EL (cell line): ENCODE data around the gene HPN.
"Not testable (repeated sequence)": the region's sequence is repeated elsewhere in the genome, so short reads cannot be mapped to it uniquely, and the experiment has no call there.

Experiments
- DNase-seq: peaks from one replicate; pipeline ENCODE4 v3.0.0-alpha.2; 2016

HPN gene

DNA sequence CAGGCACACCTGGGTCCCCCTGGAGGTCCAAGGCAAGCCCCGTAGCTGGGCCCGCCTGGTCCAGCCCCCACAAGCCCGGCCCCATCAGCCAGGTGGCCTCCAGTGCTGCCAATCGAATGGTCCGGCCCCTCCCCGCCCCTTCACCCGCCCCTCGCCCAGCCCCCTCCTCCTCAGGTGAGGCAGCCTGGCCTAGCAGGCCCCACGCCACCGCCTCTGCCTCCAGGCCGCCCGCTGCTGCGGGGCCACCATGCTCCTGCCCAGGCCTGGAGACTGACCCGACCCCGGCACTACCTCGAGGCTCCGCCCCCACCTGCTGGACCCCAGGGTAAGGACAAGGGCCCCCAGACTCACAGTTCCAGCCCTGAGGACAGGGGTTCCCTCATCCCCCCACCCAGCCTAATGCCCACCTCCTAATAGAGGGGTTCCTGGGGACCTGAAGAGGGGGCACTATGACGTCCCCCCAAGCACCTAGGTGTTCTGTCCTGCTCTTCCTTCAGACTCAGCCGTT is at the start of gene HPN:
Gene HPN, plus strand, starts transcription at position 174 of the 508 bp plus-strand sequence. CDS start 786 bp downstream, outside the sequence.
- DNase-seq: no peak

DNA sequence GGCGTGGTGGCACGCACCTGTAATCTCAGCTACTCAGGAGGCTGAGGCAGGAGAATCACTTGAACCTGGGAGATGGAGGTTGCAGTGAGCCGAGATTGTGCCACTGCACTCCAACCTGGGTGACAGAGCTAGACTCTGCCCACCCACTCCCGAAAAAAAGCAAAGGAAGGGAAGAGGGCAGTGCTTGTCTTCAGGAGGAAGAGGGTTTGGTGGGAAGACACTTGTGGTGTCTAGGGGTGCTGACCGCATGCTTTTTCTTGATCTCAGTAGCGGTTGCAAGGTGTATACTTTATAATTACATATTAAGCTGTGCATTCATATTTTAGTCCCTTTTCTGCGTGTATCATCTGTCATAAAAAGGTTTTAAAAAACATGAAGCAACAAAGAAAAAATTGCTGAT is 48.9 kb upstream of the HPN start:
- DNase-seq: not testable (repeated sequence)

DNA sequence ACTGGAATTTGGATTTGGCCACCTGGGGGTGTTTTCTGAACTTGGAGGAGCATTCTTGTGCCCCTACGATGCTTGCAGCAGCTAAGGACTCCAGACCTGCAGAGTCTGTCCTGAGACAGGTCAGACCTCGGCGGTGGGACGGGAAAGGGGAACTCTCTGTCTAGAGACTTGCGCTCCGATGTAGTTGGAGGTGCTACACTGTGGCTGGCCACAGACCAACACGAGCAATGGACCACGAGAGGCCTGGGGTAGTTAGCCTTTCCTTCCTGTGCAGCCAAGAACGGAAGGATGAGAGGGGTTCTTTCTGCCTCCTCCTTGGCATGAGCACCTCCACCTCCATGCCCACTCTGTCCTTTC is 47.3 kb upstream of the HPN start:
- no peak for DNase-seq

DNA sequence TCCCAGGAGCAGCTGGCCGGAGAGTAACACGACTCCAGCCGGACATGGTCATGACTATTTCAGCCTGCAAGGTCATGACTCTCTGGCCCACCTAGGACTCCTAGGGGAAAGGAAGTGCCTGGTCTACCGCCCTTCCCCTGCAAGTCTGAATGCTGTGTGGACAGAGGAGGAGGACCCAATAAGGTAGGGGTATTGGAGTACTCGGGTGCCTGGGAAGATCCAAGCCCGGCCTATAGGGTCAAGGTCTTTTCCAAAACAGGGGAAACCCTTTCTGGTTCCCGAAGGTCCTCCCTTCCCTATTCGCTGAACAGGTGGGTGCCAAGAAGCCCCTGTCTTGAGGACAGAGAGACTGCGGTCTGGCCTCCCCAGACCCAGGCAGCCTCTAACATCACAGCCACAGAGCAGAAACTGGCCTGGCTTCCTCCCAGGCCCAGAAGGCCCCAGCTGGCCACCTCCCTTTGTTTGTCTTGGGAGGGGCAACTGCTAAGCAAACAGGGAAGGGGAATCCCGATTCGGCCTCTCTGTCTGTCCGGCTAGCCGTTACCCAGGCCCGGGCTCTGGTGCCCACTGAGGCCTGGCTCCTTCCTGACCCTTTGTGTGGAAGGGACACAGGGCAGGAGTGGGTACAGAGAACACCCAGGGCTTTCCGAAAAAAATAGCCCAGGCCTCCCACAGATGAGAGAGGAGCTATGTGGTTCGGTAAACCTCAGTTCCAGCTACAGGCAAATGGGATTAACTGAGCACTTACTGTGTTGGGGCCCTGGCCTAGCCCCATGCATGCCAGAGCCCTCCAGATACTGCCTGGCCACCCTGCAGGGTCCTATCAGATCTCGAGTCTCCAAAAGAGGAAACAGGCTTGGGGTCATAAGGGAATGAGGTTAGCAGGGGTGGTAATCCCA is 46.6 kb upstream of the HPN start:
- DNase-seq: no peak

DNA sequence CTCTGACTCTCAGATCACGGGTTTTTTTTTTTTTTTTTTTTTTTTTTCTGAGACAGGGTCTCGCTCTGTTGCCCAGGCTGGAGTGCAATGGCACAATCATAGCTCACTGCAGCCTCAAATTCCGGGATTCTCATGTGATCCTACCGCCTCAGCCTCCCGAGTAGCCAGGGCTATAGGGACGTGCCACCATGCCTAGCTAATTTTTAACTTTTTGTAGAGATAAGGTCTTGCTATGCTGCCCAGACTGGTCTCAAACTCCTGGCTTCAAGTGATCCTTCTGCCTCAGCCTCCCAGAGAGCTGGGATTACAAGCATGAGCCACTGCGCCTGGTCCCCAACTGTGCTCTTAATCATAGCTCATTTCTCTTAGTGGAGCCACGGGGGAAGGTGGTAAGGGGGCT is 46.0 kb upstream of the HPN start:
- no peak for DNase-seq

DNA sequence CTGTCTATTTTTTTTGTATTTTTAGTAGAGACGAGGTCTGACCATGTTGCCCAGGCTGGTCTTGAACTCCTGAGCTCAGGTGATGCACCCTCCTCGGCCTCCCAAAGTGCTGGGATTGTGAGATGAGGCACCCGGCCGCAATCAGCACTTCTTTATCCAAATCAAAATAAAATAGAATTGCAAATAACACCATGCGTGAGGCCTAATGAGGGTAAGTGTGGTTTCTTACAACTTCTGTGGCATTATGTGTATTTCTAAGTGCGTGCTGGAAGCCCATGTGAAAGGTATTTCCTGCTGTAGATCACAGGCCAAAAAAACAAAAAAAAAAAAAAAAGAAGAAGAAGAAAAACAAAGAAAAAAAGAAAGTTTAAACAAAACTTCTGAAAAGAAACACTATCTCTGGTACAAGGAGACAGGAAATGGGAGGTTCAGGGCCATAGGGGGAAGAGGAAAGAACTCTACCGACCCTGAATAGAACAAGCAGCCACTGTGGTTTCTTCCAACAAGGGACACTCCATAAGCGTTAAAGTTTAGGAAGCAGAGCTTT is 44.4 kb upstream of the HPN start:
- no peak for DNase-seq

DNA sequence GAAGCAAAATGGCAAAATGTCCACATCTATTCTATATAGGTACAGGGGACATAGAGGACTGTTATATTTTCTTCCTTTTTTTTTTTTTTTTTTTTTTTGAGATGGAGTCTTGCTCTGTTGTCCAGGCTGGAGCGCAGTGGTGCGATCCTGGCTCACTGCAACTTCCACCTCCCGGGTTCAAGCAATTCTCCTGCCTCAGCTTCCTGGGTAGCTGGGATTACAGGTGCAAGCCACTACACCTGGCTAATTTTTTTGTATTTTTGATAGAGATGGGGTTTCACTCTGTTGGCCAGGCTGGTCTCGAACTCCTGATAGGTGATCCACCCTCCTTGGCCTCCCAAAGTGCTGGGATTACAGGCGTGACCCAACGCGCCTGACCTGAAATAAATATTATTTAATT is 43.3 kb upstream of the HPN start:
- not testable (repeated sequence) for DNase-seq

DNA sequence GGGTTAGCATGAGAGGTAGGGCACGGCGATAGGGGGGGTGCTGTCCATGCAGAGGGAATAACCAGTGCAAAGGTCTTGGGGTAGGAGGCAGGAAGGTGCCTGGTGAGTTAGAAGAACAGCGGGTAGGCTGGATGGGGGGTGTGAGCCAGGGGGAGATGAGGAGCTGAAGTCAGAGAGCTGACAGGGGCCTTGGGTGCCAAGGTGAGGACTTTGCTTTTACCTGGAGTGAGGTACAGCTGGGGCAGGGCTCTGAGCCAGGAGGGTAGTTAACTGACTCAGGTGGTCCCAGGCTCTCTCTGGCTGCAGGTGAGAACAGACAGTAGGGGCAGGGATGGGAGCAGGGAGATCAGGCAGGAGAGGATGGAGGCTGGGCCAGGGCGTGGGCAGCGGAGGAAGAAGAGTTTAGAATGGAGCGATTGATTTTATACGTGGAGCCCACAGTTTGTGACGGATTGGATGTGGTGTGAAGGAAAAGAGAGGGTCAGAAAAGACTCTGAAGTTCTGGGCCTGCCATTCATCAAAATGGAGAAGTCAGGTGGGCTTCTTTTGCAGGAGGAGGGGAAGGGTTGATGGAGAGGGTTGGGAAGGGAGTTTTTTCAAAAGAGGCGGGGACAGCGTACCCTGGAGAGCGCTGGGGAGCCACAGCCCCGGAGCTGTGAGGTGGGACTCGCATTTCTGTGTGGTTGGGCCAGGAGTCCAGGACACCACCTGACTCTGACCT is 42.6 kb upstream of the HPN start:
- DNase-seq: no peak

DNA sequence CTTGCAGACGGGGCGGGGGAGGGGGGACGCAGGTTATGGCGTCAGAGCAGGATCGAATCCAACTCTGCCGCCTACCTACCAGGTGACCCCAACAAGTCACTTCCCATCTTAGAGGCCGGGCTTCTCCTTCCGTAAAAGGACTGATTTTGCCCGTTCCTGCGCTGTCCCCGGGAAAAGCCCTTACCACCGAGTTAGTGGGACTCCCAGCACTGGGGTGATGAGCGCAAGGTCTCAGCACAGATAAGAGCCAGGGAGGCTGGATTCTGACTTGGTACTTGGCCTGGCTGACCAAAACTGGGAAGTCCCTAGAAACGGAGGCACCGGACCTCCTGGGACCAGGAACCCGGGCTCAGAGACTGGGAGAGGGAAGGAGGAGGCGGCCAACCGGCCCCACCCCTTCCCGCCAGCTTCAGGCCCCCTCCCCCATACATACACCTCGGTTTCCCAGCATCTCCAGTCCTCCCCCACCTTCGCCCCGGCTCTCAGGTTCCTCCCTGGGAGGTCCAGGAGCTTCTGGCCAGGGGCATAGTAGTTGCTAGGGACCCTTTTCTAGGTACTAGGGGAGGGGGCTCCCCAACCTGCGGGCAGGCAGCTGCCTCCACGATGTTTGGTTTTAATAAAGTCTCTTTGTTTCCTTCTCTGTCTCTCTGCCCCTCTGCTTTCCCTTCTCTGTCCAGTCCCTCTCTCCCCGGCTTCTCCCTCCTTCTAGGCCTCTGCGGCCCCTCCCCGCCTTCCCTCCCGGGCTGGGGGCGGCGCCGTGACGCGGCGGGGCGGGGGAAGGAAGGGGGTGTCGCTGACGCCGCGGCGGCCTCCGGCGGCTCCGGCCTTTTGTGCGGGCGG is 41.8 kb upstream of the HPN start, which contains the start of gene GRAMD1A:
Gene GRAMD1A, plus strand, starts transcription at position 826 of the 840 bp plus-strand sequence. CDS start 156 bp downstream, outside the sequence.
- peak; percentile 87 for DNase-seq

DNA sequence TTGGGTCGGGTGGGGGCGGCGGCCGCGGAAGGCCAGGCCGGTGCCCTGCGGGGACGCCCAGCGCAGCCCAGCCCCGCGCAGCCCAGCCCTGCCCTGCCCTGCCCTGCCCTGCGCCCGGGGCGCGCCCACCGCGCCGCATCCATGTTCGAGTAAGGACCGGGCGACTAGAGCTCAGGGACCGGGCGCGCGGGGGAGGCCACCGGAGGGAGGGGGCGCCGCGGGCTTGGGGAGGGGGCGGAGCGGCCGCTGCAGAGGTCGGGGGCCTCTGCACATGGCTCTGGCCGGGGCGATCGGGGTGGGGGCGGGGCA is 41.2 kb upstream of the HPN start:
- DNase-seq: no peak

DNA sequence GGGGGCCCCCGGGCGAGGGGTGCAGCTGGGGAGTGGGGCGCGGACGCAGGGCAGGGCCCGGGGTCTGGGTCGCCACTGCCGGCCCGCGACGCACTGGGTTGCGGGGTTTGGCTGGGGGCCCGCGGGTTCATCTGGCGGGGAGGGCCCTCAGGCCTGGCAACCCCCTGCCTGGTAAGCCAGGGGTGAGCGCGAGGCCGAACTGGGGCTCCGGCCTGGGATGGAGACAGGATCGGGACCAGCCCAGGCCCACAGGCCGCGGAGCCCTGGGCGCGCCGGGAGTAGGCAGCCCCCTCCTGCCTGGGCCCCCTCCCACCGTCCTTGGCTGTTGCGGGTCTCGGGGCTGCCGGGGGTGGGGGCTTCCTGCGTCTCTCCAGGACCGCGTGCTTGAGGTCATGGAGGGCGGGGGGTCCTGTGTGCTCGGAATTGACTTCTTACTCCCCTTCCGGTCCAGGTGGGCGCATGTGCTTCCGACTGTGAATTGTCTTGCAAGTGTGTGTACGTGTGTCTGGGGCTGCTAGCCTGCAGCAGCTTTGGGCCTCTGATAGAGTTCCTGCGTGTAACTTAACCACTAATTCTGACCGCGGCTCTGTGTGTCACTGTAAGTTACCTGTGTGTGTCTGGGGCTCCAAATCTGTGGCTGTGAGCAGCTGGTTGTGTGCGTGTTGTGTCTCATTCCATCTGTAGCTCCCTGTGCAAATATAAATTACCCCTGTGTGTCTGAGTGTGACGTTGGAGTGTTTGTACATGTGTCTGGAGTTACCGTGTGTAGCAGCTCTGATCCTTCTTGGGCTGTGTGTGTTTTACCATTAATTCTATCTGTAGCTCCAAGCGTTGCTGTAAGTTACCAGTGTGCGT is 40.6 kb upstream of the HPN start:
- peak; percentile 30 for DNase-seq

DNA sequence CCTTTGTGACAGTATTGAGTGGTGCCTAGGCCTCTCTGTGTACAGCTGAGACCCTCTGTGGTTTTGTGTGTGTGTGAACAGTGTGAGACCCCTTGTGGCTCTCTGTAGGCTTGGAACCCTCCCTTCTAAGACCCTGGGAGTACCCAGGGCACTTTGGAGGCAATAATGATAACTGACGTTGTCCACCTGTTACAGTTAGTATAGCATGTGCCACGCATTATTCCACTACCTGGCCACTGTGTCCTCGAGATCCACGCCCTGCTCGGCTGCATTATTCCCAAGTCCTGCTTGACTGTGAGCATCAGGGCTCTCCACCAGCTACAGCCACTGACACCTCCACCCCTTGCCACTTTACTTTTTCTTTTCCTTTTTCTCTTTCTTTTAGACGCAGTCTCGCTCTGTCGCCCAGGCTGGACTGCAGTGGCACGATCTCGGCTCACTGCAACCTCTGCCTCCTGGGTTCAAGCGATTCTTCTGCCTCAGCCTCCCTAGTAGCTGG is 39.4 kb upstream of the HPN start:
- no peak for DNase-seq

DNA sequence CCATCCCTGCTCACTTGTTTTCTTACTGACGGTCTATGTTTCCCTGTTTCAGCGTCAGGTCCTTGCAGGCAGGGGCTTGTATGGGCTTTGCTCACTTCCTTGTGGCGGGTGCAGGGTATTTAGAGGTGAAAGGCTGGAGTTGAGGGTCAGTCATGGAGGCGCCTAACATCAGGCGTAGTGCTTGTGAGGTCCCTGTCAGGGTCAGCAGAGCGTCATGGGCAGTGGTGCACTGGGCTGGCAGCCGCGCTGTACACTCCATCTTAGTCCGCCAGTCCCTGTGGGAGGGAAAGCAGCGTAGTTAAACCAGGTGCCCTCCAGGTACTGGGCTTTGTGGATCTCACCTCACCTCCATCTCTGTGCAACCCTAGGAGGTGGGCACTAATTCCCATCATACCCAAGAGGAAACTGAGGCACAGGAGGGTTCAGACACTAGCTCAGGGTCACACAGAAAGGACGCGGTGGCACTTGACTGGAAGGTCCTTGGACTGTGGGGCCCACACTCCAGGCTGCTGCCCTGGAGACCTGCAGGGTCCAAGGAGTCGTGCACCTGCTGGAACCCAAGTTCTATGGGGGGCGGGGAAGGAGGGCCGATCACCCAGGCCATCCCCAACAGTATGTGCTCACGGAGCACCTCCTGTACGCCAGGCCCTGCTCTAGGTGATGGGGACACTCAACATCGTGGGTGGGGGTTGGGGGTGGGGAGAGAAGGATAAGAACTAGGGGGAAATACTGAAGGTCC is 36.8 kb upstream of the HPN start:
- DNase-seq: no peak

DNA sequence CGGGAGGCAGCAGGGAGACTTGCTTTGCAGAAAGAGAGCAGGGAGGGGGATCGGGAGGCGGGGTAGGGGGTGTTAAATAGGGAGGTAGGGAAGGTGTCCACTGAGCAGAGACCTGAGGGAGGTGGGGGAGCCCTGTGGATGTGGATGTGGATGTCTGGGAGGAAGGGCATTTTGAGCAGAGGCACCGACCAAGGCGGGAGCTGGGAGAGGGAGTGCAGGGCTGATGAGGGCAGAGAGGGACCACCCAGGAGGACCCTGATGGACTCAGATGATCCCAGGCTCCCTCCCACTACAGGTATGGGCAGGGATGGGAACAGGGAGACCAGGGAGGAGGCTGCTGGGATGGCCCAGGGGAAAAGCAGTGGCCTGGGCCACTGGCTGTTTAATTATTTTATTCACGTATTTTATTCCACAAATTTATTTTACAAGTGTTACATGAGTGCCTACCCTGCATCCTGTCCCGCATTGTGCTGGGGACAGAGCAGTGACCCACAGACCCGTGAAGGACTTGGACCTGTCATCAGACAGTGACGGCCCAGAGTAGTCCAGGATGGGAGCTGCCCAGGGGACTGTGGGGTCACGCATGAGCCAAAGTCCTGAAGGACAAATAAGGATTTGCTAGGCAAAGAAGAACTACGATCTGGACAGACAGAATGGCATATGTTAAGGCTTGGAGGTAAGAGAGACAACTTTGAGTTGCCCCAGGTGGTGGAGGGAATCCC is 36.1 kb upstream of the HPN start:
- no peak for DNase-seq

DNA sequence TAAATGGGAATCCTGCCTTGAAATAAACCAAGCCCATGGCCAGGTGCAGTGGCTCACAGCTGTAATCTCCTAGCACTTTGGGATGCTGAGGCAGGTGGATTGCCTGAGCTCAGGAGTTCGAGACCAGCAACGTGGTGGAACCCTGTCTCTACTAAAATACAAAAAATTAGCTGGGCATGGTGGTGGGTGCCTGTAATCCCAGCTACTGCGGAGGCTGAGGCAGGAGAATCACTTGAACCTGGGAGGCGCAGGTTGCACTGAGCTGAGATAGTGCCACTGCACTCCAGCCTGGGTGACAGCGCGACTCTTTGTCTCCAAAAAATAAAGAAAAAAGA is 35.5 kb upstream of the HPN start:
- DNase-seq: not testable (repeated sequence)

DNA sequence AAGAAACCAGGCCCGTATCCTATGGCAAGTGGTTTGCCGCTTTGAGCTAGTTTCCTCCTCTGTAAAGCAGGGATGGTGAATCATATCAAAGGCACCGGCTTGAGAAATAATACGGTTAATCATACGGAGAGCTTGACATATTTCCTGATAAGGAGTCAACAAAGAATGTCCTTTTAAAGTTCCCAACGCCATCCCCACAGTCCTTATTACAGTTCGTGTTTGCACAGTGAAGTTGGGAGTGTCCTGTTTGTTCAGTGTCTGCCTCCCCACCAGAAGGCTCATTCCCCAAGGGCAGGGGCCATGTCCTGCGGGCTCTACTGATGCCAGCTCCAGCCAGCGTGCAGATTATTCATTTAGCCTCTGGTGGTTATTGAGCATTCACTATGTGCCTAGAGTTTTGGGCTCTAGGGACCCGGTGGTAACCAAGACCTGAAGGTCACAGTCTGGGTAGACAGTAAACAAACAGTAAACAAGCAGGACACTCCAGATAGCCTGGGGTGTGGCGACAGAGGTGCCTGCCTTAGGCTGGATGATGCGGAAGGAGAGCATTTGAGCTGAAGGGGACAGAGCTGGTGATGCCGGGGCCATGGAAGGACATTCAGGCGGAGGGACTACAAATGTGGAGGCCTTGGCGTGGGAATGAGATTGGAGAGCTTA is 35.1 kb upstream of the HPN start:
- peak; percentile 87 for DNase-seq

DNA sequence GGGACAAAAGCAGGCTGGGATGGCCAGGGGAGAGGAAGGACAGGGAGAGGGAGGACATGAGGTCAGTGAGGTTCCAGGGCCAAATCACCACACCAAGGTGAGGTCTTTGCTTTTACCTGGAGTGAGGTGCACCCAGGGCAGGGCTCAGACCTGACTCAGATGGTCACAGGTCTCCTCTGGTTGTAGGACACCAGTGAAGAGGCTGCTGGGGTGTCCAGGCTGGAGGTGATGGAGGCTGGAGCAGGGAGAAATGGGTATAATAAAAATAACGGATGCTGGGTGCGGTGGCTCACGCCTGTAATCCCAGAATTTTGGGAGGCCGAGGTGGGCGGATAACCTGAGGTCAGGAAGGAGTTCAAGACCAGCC is 34.5 kb upstream of the HPN start:
- no peak for DNase-seq

DNA sequence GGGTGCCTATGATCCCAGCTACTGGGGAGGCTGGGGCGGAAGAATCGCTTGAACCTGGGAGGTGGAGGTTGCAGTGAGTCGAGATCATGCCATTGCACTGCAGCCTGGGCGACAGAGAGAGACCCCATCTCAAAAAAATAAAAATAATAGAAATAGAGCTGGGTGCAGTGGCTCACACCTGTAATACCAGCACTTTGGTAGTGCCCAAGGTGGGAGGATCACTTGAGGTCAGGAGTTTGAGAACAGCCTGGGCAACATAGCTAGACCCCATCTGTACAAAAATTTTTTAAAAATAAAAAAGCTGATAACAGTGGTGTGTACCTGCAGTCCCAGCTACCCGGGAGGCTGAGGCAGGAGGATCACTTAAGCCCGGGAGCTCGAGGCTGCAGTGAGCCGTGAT is 34.1 kb upstream of the HPN start:
- not testable (repeated sequence) for DNase-seq

DNA sequence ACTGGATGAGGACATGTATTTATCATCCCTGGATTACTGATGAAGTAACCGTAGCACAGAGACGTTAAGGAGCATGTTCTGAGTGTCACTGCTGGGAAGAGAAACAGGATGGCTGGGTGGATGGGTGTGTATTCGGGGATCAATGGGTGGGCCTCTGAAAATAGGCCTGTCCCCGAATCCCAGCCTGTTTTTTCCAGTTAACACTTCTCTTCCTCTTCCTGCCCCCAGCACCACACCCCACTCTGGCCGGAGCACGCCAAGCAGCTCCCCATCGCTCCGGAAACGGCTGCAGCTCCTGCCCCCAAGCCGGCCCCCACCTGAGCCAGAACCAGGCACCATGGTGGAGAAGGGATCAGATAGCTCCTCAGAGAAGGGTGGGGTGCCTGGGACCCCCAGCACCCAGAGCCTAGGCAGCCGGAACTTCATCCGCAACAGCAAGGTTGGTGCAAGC is 32.6 kb upstream of the HPN start:
- no peak for DNase-seq
